Activated CD4-positive, alpha-beta T cell treated with anti-CD3 and anti-CD28 coated beads for 48 hours (primary cell): ENCODE results near the gene KCNJ14.
A peak's percentile ranks its signal among the peaks of the same experiment; 100 is the strongest.

Source experiments
- DNase-seq: peaks from one replicate; pipeline ENCODE4 v3.0.0-alpha.2; 2020

KCNJ14 gene

DNA sequence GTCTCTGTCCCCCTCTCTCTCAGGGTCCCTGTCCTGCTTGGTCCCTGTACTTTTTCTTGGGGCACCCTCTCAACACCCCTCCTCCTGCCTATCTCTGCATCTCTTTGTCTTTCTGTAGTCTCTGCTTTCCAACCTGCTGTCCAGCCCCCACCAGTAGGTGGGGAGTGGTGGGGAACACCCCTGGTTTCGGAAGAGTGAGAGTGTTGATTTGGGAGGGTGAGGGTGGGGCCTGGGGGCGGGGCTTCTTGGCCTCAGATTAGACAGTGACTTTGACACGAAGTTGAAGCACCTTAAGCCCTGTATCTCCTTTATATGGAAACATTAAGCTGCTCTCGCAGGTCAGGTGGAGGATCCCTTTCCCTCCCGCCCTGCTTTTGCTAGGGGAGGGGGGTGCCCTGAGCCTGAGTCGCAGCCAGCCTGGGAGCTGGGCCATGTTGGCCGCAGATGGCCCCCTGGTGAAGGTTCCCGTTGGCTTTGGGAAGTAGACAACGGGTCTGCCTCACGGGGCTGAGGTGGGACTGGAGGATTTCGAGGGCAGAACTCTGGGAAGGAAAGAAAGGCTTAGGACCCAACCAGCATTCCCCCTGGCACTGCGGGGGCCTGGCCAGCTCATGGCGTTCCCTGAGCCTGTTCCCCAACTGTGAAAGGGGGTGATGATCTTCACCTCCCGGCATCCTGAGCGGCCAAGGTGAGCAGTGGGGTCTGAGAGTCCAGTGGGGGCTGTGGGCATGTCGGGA, at the start of gene KCNJ14:
KCNJ14 (plus strand) TSS at position 404 of the 737 bp plus-strand sequence. CDS start 6,151 bp downstream, outside the sequence.
- DNase-seq, result no peak

DNA sequence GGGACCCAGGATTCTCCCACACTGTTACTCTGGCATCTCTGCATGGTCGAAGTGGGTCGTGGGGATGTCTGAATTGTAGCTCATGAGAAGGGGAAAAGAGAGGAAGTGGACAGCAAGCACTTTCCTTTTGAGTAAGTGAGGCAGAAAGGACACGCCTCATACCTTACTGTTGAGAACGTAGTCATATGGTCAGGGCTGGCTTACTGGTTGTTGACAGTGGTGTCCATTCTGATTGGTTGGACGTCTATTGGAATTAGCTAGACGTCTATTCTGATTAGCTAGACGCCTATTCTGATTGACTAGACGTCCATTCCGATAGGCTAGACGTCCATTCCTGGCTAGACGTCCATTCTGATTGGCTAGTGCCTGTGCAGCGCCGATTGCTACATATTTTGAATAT, 49.5 kb upstream of the KCNJ14 start:
- no peak for DNase-seq

DNA sequence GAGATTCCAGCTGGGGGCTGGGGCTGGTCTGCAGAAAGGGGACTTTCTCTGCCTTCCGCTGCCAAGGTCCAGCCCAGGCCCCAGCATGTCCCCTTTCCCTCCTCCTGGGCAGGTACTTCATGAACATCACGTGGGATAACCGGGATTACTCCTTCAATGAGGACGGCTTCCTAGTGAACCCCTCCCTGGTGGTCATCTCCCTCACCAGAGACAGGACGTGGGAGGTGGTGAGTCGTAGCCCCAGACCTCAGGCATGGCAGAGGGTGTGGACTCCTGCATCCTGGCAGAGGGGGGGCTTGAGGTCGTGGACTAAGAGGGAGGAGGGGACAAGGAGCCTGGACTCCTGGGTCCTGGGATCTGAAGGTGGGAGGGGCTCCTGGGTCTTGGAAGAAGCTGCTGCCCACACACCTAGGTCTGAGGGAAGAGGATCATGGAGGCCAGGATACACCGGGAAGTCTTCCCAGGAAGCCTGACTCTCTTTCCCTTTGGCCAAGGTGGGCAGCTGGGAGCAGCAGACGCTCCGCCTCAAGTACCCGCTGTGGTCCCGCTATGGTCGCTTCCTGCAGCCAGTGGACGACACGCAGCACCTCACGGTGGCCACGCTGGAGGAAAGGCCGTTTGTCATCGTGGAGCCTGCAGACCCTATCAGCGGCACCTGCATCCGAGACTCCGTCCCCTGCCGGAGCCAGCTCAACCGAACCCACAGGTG, 41.3 kb upstream of the KCNJ14 start:
- no peak for DNase-seq

DNA sequence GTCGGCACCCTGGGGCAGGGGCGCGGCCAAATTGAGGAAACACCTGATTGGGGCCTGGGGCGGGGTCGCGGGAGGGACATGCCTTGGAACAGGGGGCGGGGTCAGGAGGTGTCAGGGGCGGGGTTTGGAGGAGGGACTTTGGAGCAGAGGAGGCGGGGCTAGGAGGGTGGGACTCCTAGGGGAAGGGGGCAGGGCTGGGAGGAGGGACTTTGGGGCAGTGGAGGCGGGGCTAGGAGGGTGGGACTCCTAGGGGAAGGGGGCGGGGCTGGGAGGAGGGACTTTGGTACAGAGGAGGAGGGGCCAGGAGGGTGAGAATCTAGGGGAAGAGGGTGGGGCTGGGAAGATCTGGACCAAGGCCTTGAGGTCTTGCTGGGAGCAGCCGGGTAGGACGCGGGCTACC, 40.0 kb upstream of the KCNJ14 start:
- peak; percentile 91 for DNase-seq

- no peak for DNase-seq
These were observed 39.6 kb upstream of the KCNJ14 start for GRCh38 chr19:48415806-48416221.

- no peak for DNase-seq
These were observed 38.0 kb upstream of the KCNJ14 start for GRCh38 chr19:48417421-48417820.

DNA sequence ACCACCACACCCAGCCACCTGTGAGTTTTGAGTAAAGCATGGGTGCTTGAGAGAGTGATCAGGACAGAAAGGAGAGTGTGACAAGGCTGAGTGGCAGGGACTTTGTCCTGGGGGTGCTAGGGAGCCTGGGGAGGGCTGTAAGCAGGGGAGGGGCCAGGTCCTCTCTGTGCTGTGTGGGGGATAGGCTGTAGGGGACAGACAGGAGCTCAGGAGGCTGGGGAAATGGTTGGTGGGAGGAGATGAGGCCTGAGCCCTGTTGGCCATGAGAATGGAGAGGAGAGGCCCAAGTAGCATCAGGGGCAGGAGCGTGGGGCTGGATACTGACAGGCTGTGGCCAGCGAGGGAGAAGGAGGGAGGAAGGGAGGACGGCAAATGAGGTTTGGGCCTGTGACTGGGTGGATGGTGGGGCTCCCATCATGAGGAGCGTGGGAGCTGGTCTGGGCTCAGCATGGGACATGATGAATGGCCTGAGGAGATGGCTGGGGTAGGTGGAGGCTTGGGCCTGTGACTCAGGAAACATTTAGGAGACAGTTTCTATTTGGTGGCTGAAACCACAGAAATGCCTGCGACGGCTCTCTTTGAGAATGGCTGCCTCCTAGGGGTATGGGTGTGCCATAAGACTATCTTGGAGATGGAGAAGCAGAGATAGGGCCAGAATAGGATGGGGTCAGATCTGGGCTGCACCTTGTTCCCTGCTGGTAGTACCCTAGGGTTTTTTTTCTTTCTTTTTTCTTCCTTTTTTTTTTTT, 36.9 kb upstream of the KCNJ14 start:
- peak; percentile 47 for DNase-seq

DNA sequence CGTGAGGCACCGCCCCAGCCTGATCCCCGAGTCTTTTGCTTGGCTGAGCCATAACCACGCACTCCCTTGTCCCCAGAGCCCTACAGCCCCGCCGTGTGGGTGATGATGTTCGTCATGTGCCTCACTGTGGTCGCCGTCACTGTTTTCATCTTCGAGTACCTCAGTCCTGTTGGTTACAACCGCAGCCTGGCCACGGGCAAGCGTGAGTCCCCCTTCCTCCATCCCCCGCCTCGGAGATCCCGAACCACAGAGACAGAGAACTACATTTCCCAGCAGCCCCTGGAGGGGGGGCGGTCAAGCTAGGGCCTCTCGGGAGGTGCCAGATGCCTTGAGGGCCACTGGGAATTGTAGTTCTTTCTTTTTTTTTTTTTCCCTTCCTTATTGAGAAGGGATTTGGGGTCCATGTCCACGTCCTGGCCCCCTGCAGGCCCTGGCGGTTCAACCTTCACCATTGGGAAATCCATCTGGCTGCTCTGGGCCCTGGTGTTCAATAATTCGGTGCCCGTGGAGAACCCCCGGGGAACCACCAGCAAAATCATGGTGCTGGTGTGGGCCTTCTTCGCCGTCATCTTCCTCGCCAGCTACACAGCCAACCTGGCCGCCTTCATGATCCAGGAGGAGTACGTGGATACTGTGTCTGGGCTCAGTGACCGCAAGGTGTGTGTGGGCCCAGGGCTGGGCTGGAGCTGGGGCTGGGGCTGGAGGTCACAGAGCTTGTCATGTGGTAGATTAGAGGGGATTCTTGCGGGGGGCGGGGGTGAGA, 36.0 kb upstream of the KCNJ14 start:
- peak; percentile 85 for DNase-seq

DNA sequence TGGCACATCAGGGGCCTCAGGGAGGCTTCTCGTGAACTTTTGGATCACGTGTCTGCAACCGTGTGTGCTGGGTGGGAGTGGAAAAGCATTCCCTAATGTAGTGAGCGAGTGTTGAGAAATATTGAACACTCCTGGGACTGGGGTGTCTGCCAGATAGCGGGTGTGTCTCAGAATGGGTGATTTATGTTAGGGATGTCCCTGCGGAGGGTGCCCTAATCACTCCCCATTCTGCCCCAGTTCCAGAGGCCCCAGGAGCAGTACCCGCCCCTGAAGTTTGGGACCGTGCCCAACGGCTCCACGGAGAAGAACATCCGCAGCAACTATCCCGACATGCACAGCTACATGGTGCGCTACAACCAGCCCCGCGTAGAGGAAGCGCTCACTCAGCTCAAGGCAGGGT, 33.8 kb upstream of the KCNJ14 start:
- DNase-seq, result no peak

- no peak for DNase-seq
These were observed 30.6 kb upstream of the KCNJ14 start for GRCh38 chr19:48424694-48425219.

- no peak for DNase-seq
These were observed 26.7 kb upstream of the KCNJ14 start for GRCh38 chr19:48428670-48429069.

DNA sequence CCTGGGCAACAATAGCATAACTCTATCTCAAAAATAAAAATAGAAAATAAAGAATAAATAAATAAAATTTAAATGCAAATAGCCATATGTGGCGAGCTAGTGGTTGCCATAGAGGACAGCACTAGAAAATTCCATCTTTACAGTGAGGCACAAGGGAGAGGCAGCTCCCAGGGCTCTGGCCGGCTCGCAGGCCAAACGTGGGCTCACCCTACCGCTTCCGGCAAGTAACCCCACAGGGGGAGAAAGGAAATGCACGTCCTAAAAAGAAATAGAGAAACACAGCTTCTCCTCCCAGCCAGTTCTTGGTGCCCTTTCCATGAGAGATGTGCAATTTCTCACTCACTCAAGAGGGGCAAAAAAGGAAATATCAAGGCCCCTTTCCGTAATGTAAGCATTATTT, 22.0 kb upstream of the KCNJ14 start:
- no peak for DNase-seq

- DNase-seq, result no peak
These were observed 18.8 kb upstream of the KCNJ14 start for GRCh38 chr19:48436586-48436985.

- DNase-seq, result no peak
These were observed 13.9 kb upstream of the KCNJ14 start for GRCh38 chr19:48441360-48442050.

GRCh38 chr19:48442116-48443035, 13.0 kb upstream of the KCNJ14 start:
- no peak for DNase-seq

DNA sequence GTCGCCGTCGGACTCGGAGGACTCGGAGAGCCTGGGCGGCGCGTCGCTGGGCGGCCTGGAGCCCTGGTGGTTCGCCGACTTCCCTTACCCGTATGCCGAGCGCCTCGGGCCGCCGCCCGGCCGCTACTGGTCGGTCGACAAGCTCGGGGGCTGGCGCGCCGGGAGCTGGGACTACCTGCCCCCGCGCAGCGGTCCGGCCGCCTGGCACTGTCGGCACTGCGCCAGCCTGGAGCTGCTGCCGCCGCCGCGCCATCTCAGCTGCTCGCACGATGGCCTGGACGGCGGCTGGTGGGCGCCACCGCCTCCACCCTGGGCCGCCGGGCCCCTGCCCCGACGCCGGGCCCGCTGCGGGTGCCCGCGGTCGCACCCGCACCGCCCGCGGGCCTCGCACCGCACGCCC, 12.1 kb upstream of the KCNJ14 start:
- no peak for DNase-seq

- no peak for DNase-seq
These were observed 11.6 kb upstream of the KCNJ14 start for GRCh38 chr19:48443731-48444128.

- no peak for DNase-seq
These were observed 11.0 kb upstream of the KCNJ14 start for GRCh38 chr19:48444129-48444935.

DNA sequence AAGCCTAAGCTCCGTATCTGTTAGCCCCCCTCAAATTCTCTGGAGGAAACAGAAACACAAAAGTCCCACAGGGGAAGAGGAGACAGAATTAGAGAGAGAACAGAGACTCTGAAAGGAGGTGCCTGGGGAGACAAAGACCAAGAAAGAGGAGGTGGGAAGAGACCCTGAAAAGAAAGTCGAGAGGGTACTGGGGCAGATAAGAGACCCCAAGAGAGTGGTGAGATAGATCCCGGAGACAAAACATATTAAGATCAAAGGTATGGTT, 10.5 kb upstream of the KCNJ14 start:
- DNase-seq, result no peak

DNA sequence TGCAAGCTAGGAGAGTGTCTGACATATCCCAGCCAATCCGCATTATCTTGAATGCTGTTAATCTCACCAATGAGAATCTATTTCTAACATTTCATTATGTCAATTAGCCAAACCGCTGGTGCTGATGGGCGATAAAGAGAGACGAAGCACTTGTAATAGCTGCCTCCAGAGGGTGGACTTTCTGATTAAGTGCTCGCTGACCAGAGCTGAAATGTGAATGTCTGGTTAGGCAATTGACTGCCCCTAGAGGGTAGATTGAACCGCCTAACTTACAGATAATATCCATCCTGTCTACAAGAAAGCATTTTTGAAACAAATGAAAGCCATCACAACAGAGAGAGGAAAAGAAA, 10.1 kb upstream of the KCNJ14 start:
- DNase-seq, result no peak
